HepG2 (cell line): ENCODE results near the gene MCMBP. TPM values are rescaled to one million over a fixed set of nuclear protein-coding genes. Genes with fewer than 3 reads are reported as not detected.

ENCODE experiments used
- ATAC-seq: fragments of 200-7000 bp; cut with Tn5 transposase; 3 replicates; pipeline ENCODE4 v1.9.1; 2020; ENCODE audit warnings: mild to moderate bottlenecking, moderate library complexity
- BruUV-seq: library from RNA; stranded (reverse); fragments of 400-500 nt; replicated peaks from 2 replicates; lab custom pipeline; 2021; lab: Mats Ljungman, UMichigan
- CTCF ChIA-PET: fragments of 300-600 bp; formaldehyde crosslinking; extraction: SDS; loops from one replicate; lab custom pipeline; 2021; ENCODE audit warnings: low total read pairs, inconsistent platforms, low intra/inter-chr PET ratio; lab: Yijun Ruan, JAX
- POLR2A ChIA-PET: fragments of 350-600 bp; sonication (Branson Sonifier 250); formaldehyde crosslinking; loops from one replicate; lab custom pipeline; 2020; ENCODE audit warnings: antibody characterized with exemption, inconsistent platforms; lab: Yijun Ruan, JAX
- DNase-seq: peaks from one replicate; pipeline ENCODE4 v3.0.0-alpha.2; 2015; ENCODE audit warnings: low spot score
- FAIRE-seq: peaks from 3 replicates; lab custom pipeline; 2011; peaks lifted over from hg19 to GRCh38; lab: Jason Lieb, UNC
- H2AFZ ChIP-seq: one replicate; pipeline ENCODE4 v1.6.1; 2011; ENCODE audit warnings: low read length, inconsistent platforms
- H3K27ac ChIP-seq: fragments of 300-600 bp; 3 replicates; pipeline ENCODE4 v1.8.0; 2011; ENCODE audit warnings: mixed run types, mild to moderate bottlenecking, mixed read lengths, low read length, inconsistent platforms; ENCODE audit not compliant: insufficient read depth; ENCODE audit errors: extremely low read length
- H3K27me3 ChIP-seq, 2 experiments: fragments of 200-600 bp in 1 of 2; 2 replicates in 1 of 2; 3 replicates in 1 of 2; pipeline versions ENCODE4 v1.6.0 to v1.8.0; 2011; ENCODE audit warnings: low read length in 2 of 2, mild to moderate bottlenecking in 2 of 2, moderate library complexity in 2 of 2, inconsistent platforms in 1 of 2; ENCODE audit not compliant: insufficient read depth in 2 of 2, control insufficient read depth in 1 of 2
- H3K36me3 ChIP-seq, 2 experiments: fragments of 200-600 bp in 1 of 2; replicated peaks in 1 of 2; 2 replicates in 1 of 2; 3 replicates in 1 of 2; pipeline versions ENCODE4 v1.5.1 to v1.8.0; 2011; ENCODE audit warnings: low read length in 2 of 2, inconsistent platforms in 1 of 2; ENCODE audit not compliant: insufficient read depth in 2 of 2, control insufficient read depth in 1 of 2
- H3K4me1 ChIP-seq: 2 replicates; pipeline ENCODE4 v1.5.1; 2012; ENCODE audit warnings: low read length, inconsistent platforms; ENCODE audit not compliant: insufficient read depth
- H3K4me2 ChIP-seq: 2 replicates; pipeline ENCODE4 v1.6.0; 2011; ENCODE audit warnings: low read depth, low read length, inconsistent platforms
- H3K4me3 ChIP-seq, 3 experiments: fragments of 200-600 bp in 1 of 3; sonication (generic), shearing (Covaris generic) in 1 of 3; replicated peaks in 1 of 3; 2 replicates each; pipeline ENCODE4 v1.5.1; 2011 to 2016; ENCODE audit warnings: low read length in 3 of 3, inconsistent platforms in 2 of 3, low read depth in 2 of 3, mild to moderate bottlenecking in 2 of 3, control low read depth in 1 of 3, mixed read lengths in 1 of 3; ENCODE audit not compliant: insufficient read depth in 1 of 3
- H3K79me2 ChIP-seq: one replicate; pipeline ENCODE4 v1.6.1; 2011; ENCODE audit warnings: low read length, inconsistent platforms; ENCODE audit not compliant: insufficient read depth
- H3K9ac ChIP-seq: 2 replicates; pipeline ENCODE4 v1.6.0; 2011; ENCODE audit warnings: mild to moderate bottlenecking, low read depth, low read length, inconsistent platforms; ENCODE audit not compliant: insufficient read depth
- H3K9me3 ChIP-seq: 2 replicates; pipeline ENCODE4 v1.5.1; 2012; ENCODE audit warnings: mild to moderate bottlenecking, low read length
- H4K20me1 ChIP-seq: 2 replicates; pipeline ENCODE4 v1.6.0; 2011; ENCODE audit warnings: inconsistent platforms, mild to moderate bottlenecking, low read length, moderate library complexity; ENCODE audit not compliant: insufficient read depth
- FOXP4 ChIP-seq: sonication (generic); formaldehyde crosslinking; IDR thresholded peaks from 2 replicates; pipeline ENCODE4 v1.4.0; 2020; ENCODE audit warnings: missing genetic modification reagents
- NFIC ChIP-seq: IDR thresholded peaks from 2 replicates; pipeline ENCODE4 v1.6.1; 2012; ENCODE audit warnings: mild to moderate bottlenecking, low read length, inconsistent platforms
- NRL ChIP-seq: sonication (generic); formaldehyde crosslinking; IDR thresholded peaks from 2 replicates; pipeline ENCODE4 v1.5.0; 2020; ENCODE audit warnings: missing genetic modification reagents, mild to moderate bottlenecking, moderate library complexity, borderline replicate concordance
- PHF21A ChIP-seq: sonication (generic); formaldehyde crosslinking; IDR thresholded peaks from 2 replicates; pipeline ENCODE4 v1.5.0; 2020; ENCODE audit warnings: mild to moderate bottlenecking, missing genetic modification reagents
- REXO4 ChIP-seq: sonication (generic); formaldehyde crosslinking; IDR thresholded peaks from 2 replicates; pipeline ENCODE4 v1.8.0; 2022; ENCODE audit warnings: missing genetic modification reagents, mild to moderate bottlenecking, borderline replicate concordance
- SALL2 ChIP-seq: sonication (generic); formaldehyde crosslinking; IDR thresholded peaks from 2 replicates; pipeline ENCODE4 v1.8.1; 2023; ENCODE audit warnings: mild to moderate bottlenecking, missing genetic modification reagents, inconsistent platforms
- SETDB1 ChIP-seq: sonication (generic); formaldehyde crosslinking; IDR thresholded peaks from 2 replicates; pipeline ENCODE4 v1.5.1; 2020; ENCODE audit warnings: missing genetic modification reagents, mild to moderate bottlenecking, borderline replicate concordance
- SRY ChIP-seq: sonication (generic); formaldehyde crosslinking; IDR thresholded peaks from 2 replicates; pipeline ENCODE4 v1.8.0; 2022; ENCODE audit warnings: mild to moderate bottlenecking, missing genetic modification reagents
- TAF15 ChIP-seq: fragments of 200-400 bp; formaldehyde crosslinking; IDR thresholded peaks from one replicate; pipeline ENCODE4 v1.6.1; 2018; ENCODE audit warnings: mild to moderate bottlenecking, low read depth, low read length; ENCODE audit not compliant: poor library complexity, severe bottlenecking
- TEF ChIP-seq: sonication (generic); formaldehyde crosslinking; IDR thresholded peaks from 2 replicates; pipeline ENCODE4 v1.5.0; 2020; ENCODE audit warnings: missing genetic modification reagents
- ZNF749 ChIP-seq: sonication (generic); formaldehyde crosslinking; IDR thresholded peaks from 2 replicates; pipeline ENCODE4 v1.8.0; 2022; ENCODE audit warnings: mild to moderate bottlenecking, missing genetic modification reagents, moderate library complexity, borderline replicate concordance
- ZNF839 ChIP-seq: sonication (generic); formaldehyde crosslinking; IDR thresholded peaks from 2 replicates; pipeline ENCODE4 v1.4.0; 2020; ENCODE audit warnings: missing genetic modification reagents, mild to moderate bottlenecking, borderline replicate concordance
- ZNF878 ChIP-seq: sonication (generic); formaldehyde crosslinking; IDR thresholded peaks from 2 replicates; pipeline ENCODE4 v1.8.1; 2023; ENCODE audit warnings: mild to moderate bottlenecking, missing genetic modification reagents, moderate library complexity
- ZNF883 ChIP-seq: sonication (generic); formaldehyde crosslinking; IDR thresholded peaks from 2 replicates; pipeline ENCODE4 v1.5.1; 2020; ENCODE audit warnings: mild to moderate bottlenecking, missing genetic modification reagents; ENCODE audit errors: not compliant biosample characterization
- ZNF891 ChIP-seq: sonication (generic); formaldehyde crosslinking; IDR thresholded peaks from 2 replicates; pipeline ENCODE4 v1.5.0; 2020; ENCODE audit warnings: mild to moderate bottlenecking, missing genetic modification reagents
- WGBS: methylation state at CpG from one replicate; pipeline ENCODE4 v1.1.6; 2017; ENCODE audit warnings: low lambda C conversion rate; 5-methylcytosine and 5-hydroxymethylcytosine counted together
- in situ Hi-C: cut with HindIII; loops from 2 replicates; pipeline ENCODE4 v1.10.0; 2017; ENCODE audit warnings: low pct_unique_long_range_greater_than_20kb; ENCODE audit not compliant: extremely low pct_ligation_motif_present
- intact Hi-C: fragments of 100-400 bp; cut with micrococcal nuclease; formaldehyde crosslinking; loops from one replicate; pipeline ENCODE4 v1.10.0; 2022; ENCODE audit not compliant: unreplicated experiment
- polyA plus RNA-seq, 8 experiments: library from polyadenylated mRNA; depleted of rRNA in 3 of 8; stranded (reverse) in 7 of 8; unstranded in 1 of 8; fragments of >200 nt; fragmentation: Illumina TruSeq in 4 of 8; extraction: Trizol in 4 of 8; gene quantifications; 2 replicates each; pipeline versions ENCODE4 v1.2.1 to v1.2.3, GENCODE V29; 2011 to 2016; ENCODE audit warnings: low read depth in 4 of 8, missing spikeins in 1 of 8, mixed read lengths in 1 of 8; ENCODE audit not compliant: insufficient read depth in 1 of 8
- total RNA-seq, 5 experiments: library from RNA; depleted of rRNA; stranded (reverse); fragments of >200 nt; fragmentation: Illumina TruSeq; extraction: Trizol; gene quantifications; 2 replicates each; pipeline ENCODE4 v1.2.3, GENCODE V29; 2016; ENCODE audit warnings: low read depth in 1 of 5
- TF ChIP-seq, protein P1 (sequence below): sonication (generic); formaldehyde crosslinking; IDR thresholded peaks from 2 replicates; pipeline ENCODE4 v1.8.0; 2022; ENCODE audit warnings: mild to moderate bottlenecking, missing genetic modification reagents, borderline replicate concordance
- TF ChIP-seq, protein P2 (sequence below): sonication (generic); formaldehyde crosslinking; IDR thresholded peaks from 2 replicates; pipeline ENCODE4 v1.5.1; 2020; ENCODE audit warnings: mild to moderate bottlenecking, missing genetic modification reagents, moderate library complexity

MCMBP gene
- total and polyA plus RNA-seq, 2 of the 13 experiments (the other 11 are each of a cell fraction or from before 2014, with no cell fraction given), result 35.7 to 62.4 TPM

DNA sequence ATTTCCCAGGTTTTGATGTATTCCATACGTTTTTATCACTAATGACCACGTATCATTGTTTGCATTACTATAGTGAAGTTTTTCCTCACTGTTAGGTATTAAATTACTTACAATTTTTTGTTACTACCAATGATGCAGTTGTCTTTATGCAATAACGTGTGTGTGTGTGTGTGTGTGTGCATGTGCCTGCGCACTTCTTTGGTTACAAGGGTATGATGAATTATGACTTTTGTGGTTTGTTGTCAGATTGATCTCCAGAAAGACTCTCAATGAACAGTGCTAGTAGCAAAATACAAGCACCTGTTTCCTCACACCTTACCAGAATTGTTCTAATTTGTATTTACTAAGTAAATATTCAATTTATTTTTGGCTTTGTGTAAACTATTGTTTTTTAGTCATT, 51.5 kb downstream of the MCMBP start:
- H3K4me1 ChIP-seq, result no peaks in the 10 kb centered on the region
- no peak overlapping the region for H3K4me3 ChIP-seq
- H3K27ac ChIP-seq, result no peak overlapping the region
- no peak for DNase-seq
- no peak for ATAC-seq
- CTCF ChIA-PET, result no interaction called here
- H3K36me3 ChIP-seq, result peaks cover 4 to 38% of the 10 kb centered on the region in 2 experiments
- H3K9ac ChIP-seq, result no peak overlapping the region
- WGBS, result 97% methylated on average over 4 of the region's 4 CpGs
- H4K20me1 ChIP-seq, result no peaks in the 10 kb centered on the region; the same call in 1 of the 2 replicates
- FAIRE-seq, result no peak
- H3K79me2 ChIP-seq, result no peaks in the 10 kb centered on the region
- POLR2A ChIA-PET, result no interaction called here
- no TSS peak for BruUV-seq
- H3K27me3 ChIP-seq, result no peaks in the 10 kb centered on the region
- H3K4me2 ChIP-seq, result no peak overlapping the region
- in situ Hi-C loops (no loop called here), intact Hi-C loops (no loop called here)
- no peak overlapping the region for H2AFZ ChIP-seq
- H3K9me3 ChIP-seq, result no peaks in the 10 kb centered on the region
- TF ChIP-seq TEF (CRISPR knock-in tag) (no peak), PHF21A (CRISPR knock-in tag) (no peak), ZNF878 (CRISPR knock-in tag) (no peak), SRY (CRISPR knock-in tag) (no peak), ZNF883 (CRISPR knock-in tag) (no peak), ZNF891 (CRISPR knock-in tag) (no peak), ZNF749 (CRISPR knock-in tag) (no peak), REXO4 (CRISPR knock-in tag) (no peak), SALL2 (no peak), TAF15 (no peak), SETDB1 (CRISPR knock-in tag) (no peak), NFIC (no peak), NRL (CRISPR knock-in tag) (no peak), FOXP4 (CRISPR knock-in tag) (no peak), ZNF839 (CRISPR knock-in tag) (no peak)
- TF ChIP-seq, protein P1, sequence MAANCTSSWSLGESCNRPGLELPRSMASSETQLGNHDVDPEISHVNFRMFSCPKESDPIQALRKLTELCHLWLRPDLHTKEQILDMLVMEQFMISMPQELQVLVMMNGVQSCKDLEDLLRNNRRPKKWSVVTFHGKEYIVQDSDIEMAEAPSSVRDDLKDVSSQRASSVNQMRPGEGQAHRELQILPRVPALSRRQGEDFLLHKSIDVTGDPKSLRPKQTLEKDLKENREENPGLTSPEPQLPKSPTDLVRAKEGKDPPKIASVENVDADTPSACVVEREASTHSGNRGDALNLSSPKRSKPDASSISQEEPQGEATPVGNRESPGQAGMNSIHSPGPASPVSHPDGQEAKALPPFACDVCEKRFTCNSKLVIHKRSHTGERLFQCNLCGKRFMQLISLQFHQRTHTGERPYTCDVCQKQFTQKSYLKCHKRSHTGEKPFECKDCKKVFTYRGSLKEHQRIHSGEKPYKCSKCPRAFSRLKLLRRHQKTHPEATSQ, result no peak
- TF ChIP-seq, protein P2, sequence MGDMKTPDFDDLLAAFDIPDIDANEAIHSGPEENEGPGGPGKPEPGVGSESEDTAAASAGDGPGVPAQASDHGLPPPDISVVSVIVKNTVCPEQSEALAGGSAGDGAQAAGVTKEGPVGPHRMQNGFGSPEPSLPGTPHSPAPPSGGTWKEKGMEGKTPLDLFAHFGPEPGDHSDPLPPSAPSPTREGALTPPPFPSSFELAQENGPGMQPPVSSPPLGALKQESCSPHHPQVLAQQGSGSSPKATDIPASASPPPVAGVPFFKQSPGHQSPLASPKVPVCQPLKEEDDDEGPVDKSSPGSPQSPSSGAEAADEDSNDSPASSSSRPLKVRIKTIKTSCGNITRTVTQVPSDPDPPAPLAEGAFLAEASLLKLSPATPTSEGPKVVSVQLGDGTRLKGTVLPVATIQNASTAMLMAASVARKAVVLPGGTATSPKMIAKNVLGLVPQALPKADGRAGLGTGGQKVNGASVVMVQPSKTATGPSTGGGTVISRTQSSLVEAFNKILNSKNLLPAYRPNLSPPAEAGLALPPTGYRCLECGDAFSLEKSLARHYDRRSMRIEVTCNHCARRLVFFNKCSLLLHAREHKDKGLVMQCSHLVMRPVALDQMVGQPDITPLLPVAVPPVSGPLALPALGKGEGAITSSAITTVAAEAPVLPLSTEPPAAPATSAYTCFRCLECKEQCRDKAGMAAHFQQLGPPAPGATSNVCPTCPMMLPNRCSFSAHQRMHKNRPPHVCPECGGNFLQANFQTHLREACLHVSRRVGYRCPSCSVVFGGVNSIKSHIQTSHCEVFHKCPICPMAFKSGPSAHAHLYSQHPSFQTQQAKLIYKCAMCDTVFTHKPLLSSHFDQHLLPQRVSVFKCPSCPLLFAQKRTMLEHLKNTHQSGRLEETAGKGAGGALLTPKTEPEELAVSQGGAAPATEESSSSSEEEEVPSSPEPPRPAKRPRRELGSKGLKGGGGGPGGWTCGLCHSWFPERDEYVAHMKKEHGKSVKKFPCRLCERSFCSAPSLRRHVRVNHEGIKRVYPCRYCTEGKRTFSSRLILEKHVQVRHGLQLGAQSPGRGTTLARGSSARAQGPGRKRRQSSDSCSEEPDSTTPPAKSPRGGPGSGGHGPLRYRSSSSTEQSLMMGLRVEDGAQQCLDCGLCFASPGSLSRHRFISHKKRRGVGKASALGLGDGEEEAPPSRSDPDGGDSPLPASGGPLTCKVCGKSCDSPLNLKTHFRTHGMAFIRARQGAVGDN, result no peak
